ENCODE data around the gene ZNF764. TPM values are rescaled to one million over a fixed set of nuclear protein-coding genes. Genes with fewer than 3 reads are reported as not detected.

ZNF764 gene
- polyA plus RNA-seq, 3 donors = 0.94 to 4.6 (median 1.0) TPM

DNA sequence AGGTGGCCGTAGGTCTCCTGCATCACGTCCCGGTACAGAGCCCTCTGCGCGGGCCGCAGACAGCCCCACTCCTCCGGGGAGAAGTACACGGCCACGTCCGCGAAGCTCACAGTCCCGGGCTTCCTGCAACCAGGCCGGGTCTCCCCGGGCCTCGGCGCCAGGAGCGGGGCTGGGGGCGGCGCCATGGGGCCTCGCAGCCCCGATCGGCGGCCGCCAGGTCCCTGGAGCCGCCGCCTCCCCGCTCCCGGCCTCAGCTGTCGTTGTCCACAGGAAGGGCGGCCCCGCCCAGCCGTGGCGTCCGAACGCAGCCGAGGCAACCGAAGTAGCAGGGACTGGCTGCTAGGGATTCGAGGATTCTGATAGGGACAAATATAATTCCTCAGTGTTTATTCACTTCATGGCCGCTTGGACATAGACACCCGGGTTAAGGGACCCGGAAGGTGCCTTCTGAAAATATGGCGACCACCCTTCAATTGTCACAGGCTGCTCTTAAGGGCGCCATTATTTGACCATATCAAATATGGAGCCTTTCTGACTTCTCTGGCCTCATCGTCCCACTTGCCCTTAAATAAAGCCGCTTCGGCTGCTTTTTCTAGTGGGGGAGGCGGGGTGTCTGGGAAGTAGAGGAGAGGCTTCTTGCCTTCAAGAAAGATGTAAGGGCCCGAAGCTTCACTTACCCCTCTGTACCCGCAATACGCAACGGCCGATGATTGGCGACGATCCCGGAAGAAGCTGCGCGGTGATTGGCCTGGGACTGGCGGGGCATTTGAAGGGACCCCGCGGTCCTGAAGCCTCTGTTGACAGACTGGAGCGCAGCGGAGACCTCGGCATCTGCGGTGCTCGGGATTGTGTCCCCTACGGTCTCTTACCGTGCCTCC lies 13.5 kb upstream of the ZNF764 start, which contains the start of gene ZNF688:
TSS of gene ZNF688 (minus strand) at position 270 of the 878 bp plus-strand sequence. CDS start at position 185, 85 bp downstream.
- no peaks in the 10 kb centered on the region for H3K9me3 Mint-ChIP-seq
- H3K4me1 ChIP-seq (ENCODE audit: control insufficient read depth in 1 of 2, insufficient read depth in 2 of 2, low read length in 2 of 2) = peaks cover 48 to 66% of the 10 kb centered on the region in 2 donors
- H3K27ac Mint-ChIP-seq = peak within 1 kb of the TSS; percentile 91 to 98 (median 96)
- intact Hi-C loops (cut with micrococcal nuclease) = loop anchor here (1.0 to 5.0 kb wide), 5 partner anchors 13 to 86 kb away; partner anchors contain the start of genes FBRS (in 1 of the 2) and ZNF764 (in 1 of the 2)
- peaks cover 17% of the 10 kb centered on the region for H3K79me2 ChIP-seq (ENCODE audit: insufficient read depth, low read length)
- H3K36me3 ChIP-seq (replicated peaks in 1 of 2; ENCODE audit: control insufficient read depth in 1 of 2, insufficient read depth in 2 of 2, low read length in 2 of 2) = peaks cover 0 to under 1% of the 10 kb centered on the region in 2 donors
- under 1% methylated on average over 61 of the region's 67 CpGs for WGBS (ENCODE audit: insufficient coverage)
- peak within 1 kb of the TSS; percentile 89 for H2AFZ ChIP-seq (ENCODE audit: insufficient read depth, low read depth, low read length, poor library complexity, severe bottlenecking)
- H3K27me3 ChIP-seq (ENCODE audit: control insufficient read depth in 2 of 2, insufficient read depth in 2 of 2, low read length in 2 of 2) = no peaks in the 10 kb centered on the region
- H3K27me3 Mint-ChIP-seq (ENCODE audit: low read depth in 3 of 3) = peaks cover 0 to 2% (median 1%) of the 10 kb centered on the region in 3 donors
- H3K27ac ChIP-seq (ENCODE audit: low read depth in 1 of 2, low read length in 2 of 2) = peak within 1 kb of the TSS; percentile 73 to 90
- H3K4me2 ChIP-seq (replicated peaks; ENCODE audit: extremely low read depth, low read length, poor library complexity, severe bottlenecking) = peak within 1 kb of the TSS; percentile 97
- peak within 1 kb of the TSS; percentile 81 to 91 for H3K4me3 Mint-ChIP-seq
- peaks cover 53% of the 10 kb centered on the region for H3K4me1 Mint-ChIP-seq
- no peaks in the 10 kb centered on the region for H3K9me3 ChIP-seq (replicated peaks in 1 of 2; ENCODE audit: control insufficient read depth in 1 of 2, insufficient read depth in 1 of 2, low read length in 2 of 2)
- no peaks in the 10 kb centered on the region for H3K36me3 Mint-ChIP-seq
- peak; percentile 95 to 97 (median 96) for DNase-seq
- no peaks in the 10 kb centered on the region for H4K20me1 ChIP-seq (ENCODE audit: insufficient read depth, low read length)
- H3K4me3 ChIP-seq (replicated peaks in 1 of 3; ENCODE audit: low read depth in 2 of 3, low read length in 3 of 3) = peak within 1 kb of the TSS; percentile 81 to 87 (median 87)
- TF ChIP-seq, protein P1, sequence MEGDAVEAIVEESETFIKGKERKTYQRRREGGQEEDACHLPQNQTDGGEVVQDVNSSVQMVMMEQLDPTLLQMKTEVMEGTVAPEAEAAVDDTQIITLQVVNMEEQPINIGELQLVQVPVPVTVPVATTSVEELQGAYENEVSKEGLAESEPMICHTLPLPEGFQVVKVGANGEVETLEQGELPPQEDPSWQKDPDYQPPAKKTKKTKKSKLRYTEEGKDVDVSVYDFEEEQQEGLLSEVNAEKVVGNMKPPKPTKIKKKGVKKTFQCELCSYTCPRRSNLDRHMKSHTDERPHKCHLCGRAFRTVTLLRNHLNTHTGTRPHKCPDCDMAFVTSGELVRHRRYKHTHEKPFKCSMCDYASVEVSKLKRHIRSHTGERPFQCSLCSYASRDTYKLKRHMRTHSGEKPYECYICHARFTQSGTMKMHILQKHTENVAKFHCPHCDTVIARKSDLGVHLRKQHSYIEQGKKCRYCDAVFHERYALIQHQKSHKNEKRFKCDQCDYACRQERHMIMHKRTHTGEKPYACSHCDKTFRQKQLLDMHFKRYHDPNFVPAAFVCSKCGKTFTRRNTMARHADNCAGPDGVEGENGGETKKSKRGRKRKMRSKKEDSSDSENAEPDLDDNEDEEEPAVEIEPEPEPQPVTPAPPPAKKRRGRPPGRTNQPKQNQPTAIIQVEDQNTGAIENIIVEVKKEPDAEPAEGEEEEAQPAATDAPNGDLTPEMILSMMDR (IDR thresholded peaks at IDR 0.05) = no peak
- H3K9ac ChIP-seq (ENCODE audit: insufficient read depth, low read length, poor library complexity, severe bottlenecking) = peak within 1 kb of the TSS; percentile 86

- no peak for DNase-seq
- Histone ChIP-seq H3K79me2 (ENCODE audit: insufficient read depth, low read length) (peaks cover 17% of the 10 kb centered on the region), H3K9me3 (replicated peaks in 1 of 2; ENCODE audit: control insufficient read depth in 1 of 2, insufficient read depth in 1 of 2, low read length in 2 of 2) (no peaks in the 10 kb centered on the region), H3K4me2 (replicated peaks; ENCODE audit: extremely low read depth, low read length, poor library complexity, severe bottlenecking) (peak overlapping the region; percentile 97), H3K4me1 (ENCODE audit: control insufficient read depth in 1 of 2, insufficient read depth in 2 of 2, low read length in 2 of 2) (peaks cover 48 to 64% of the 10 kb centered on the region in 2 donors), H3K9ac (ENCODE audit: insufficient read depth, low read length, poor library complexity, severe bottlenecking) (peak overlapping the region; percentile 86), H2AFZ (ENCODE audit: insufficient read depth, low read depth, low read length, poor library complexity, severe bottlenecking) (peak overlapping the region; percentile 89), H3K4me3 (replicated peaks in 1 of 3; ENCODE audit: low read depth in 2 of 3, low read length in 3 of 3) (peak overlapping the region; percentile 81 to 87 (median 87)), H3K36me3 (replicated peaks in 1 of 2; ENCODE audit: control insufficient read depth in 1 of 2, insufficient read depth in 2 of 2, low read length in 2 of 2) (no peaks in the 10 kb centered on the region), H4K20me1 (ENCODE audit: insufficient read depth, low read length) (no peaks in the 10 kb centered on the region), H3K27me3 (ENCODE audit: control insufficient read depth in 2 of 2, insufficient read depth in 2 of 2, low read length in 2 of 2) (no peaks in the 10 kb centered on the region), H3K27ac (ENCODE audit: low read depth in 1 of 2, low read length in 2 of 2) (peak overlapping the region; percentile 73 to 90)
- Mint-ChIP-seq H3K27ac (peak overlapping the region; percentile 70 to 91 (median 88)), H3K4me3 (peak overlapping the region; percentile 81 to 91), H3K9me3 (no peaks in the 10 kb centered on the region), H3K27me3 (ENCODE audit: low read depth in 3 of 3) (peaks cover 1 to 2% (median 2%) of the 10 kb centered on the region in 3 donors), H3K36me3 (no peaks in the 10 kb centered on the region), H3K4me1 (peaks cover 51% of the 10 kb centered on the region)
- 2% methylated on average over 7 of the region's 22 CpGs for WGBS (ENCODE audit: insufficient coverage)
- intact Hi-C loops (cut with micrococcal nuclease) = loop anchor here (5.0 kb wide), 2 partner anchors 34 to 86 kb away; partner anchors contain the start of gene FBRS (in 1 of the 2)
- TF ChIP-seq, protein P1 (IDR thresholded peaks at IDR 0.05) = no peak
Measured at GRCh38 chr16:30570636-30571444, 12.7 kb upstream of the ZNF764 start.

All from CD14-positive monocyte (primary cell).